Bronchial epithelial cell (primary cell): Measurements from ENCODE around the gene C4orf50. TPM values are rescaled to one million over a fixed set of nuclear protein-coding genes. Genes with fewer than 3 reads are reported as not detected.

Experiments used
- DNase-seq: peaks from one replicate; pipeline ENCODE4 v3.0.0-alpha.2; 2010; ENCODE audit warnings: low read depth
- FAIRE-seq: peaks from 2 replicates; lab custom pipeline; 2011; peaks lifted over from hg19 to GRCh38; lab: Jason Lieb, UNC
- H3K27me3 ChIP-seq: 2 replicates; pipeline ENCODE4 v1.5.1; 2011; ENCODE audit warnings: low read length; ENCODE audit not compliant: control insufficient read depth, insufficient read depth
- H3K36me3 ChIP-seq: 2 replicates; pipeline ENCODE4 v1.5.1; 2011; ENCODE audit warnings: low read length; ENCODE audit not compliant: control insufficient read depth, insufficient read depth
- H3K4me3 ChIP-seq: 2 replicates; pipeline ENCODE4 v1.5.1; 2011; ENCODE audit warnings: mild to moderate bottlenecking, low read depth, low read length, control low read depth
- CTCF ChIP-seq: IDR thresholded peaks from 2 replicates; pipeline ENCODE4 v1.5.1; 2011; ENCODE audit warnings: mild to moderate bottlenecking, moderate library complexity, low read length, control low read depth, inconsistent platforms; ENCODE audit not compliant: insufficient read depth, severe bottlenecking
- total RNA-seq: library from RNA; depleted of rRNA; stranded (reverse); fragments of >200 nt; gene quantifications from 2 replicates; pipeline ENCODE4 v1.2.1, GENCODE V29; 2014

The C4orf50 gene
- total RNA-seq, 1 donor from 2014 or later: not detected

GRCh38 chr4:6042293-6043063 is 24.2 kb upstream of the C4orf50 start:
- no peak for TF ChIP-seq CTCF
- no peak for DNase-seq
- Histone ChIP-seq H3K4me3 (no peak overlapping the region), H3K36me3 (no peaks in the 10 kb centered on the region), H3K27me3 (no peaks in the 10 kb centered on the region)
- no peak for FAIRE-seq

DNA sequence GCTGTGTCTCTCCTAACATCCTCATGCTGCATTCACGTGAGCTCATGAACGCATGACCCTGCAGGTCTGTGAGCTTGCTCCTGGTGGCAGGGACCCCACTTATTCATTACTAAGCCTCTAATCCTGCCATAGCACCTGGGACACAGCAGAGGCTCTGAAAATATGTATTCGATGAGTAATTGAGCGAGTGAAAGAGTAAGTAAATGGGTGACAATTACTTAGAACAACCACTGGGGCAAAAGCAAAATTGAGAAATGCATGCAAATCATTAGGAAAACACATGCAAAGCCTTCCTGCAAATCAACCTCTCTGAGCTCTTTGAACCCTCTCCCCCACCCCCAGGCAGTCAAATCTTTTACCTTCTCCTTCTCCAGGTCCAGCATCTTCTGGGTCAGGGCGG is 23.6 kb upstream of the C4orf50 start:
- Histone ChIP-seq H3K27me3 (no peaks in the 10 kb centered on the region), H3K36me3 (no peaks in the 10 kb centered on the region), H3K4me3 (no peak overlapping the region)
- TF ChIP-seq CTCF: no peak
- DNase-seq (no peak), FAIRE-seq (no peak)

DNA sequence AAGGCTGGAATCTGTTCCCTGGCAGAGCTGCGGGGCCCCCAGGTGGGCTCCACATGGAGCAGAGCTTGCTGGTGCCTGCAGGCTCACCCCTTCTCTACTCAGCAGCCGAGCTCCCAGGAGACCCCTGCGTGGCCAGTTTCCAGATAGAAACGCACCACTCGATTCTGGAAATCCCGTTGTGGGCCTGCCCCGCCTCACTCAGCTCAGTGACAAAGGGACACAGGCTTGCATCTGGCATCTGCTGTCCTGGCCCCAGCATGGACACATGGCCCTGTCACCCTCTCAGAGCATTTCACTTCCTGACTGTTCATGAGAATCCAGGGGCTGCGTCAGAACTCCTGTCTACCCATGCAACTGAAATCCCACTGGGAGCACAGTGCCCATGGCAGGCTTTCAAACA is 20.5 kb upstream of the C4orf50 start:
- no peak for DNase-seq
- TF ChIP-seq CTCF: no peak
- no peak for FAIRE-seq
- Histone ChIP-seq H3K27me3 (no peaks in the 10 kb centered on the region), H3K4me3 (no peak overlapping the region), H3K36me3 (no peaks in the 10 kb centered on the region)

- Histone ChIP-seq H3K4me3 (no peak overlapping the region), H3K27me3 (no peaks in the 10 kb centered on the region), H3K36me3 (no peaks in the 10 kb centered on the region)
- FAIRE-seq (no peak), DNase-seq (no peak)
- TF ChIP-seq CTCF: no peak
Observed at GRCh38 chr4:6035786-6036185, 17.6 kb upstream of the C4orf50 start.

GRCh38 chr4:6033381-6033780 is 15.2 kb upstream of the C4orf50 start:
- no peak for DNase-seq
- no peak for FAIRE-seq
- H3K4me3 ChIP-seq: no peak overlapping the region
- TF ChIP-seq CTCF: no peak
- no peaks in the 10 kb centered on the region for H3K27me3 ChIP-seq
- H3K36me3 ChIP-seq: no peaks in the 10 kb centered on the region
